Measurements from ENCODE around the gene PNPLA4.
A peak's percentile ranks its signal among the peaks of the same experiment; 100 is the strongest.

Gene PNPLA4

DNA sequence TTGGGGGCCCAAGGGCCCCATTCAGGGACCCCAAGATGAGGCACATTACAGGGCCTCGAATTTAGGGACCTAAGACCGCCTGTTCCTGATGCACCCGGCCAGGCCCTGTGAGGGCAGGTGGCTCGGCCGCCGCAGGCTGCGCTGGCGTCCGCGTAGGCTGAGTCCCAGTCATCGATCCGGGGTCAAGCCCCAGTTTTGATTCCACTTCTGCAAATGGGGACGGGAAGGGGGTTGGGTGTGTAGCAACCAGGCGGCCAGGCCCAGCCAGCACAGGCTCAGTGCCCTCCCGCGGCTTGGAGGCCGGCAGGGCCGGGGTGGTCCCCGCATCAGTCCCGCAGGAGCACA lies 327 bp downstream of the PNPLA4 start:
- TF ChIP-seq, protein P1, sequence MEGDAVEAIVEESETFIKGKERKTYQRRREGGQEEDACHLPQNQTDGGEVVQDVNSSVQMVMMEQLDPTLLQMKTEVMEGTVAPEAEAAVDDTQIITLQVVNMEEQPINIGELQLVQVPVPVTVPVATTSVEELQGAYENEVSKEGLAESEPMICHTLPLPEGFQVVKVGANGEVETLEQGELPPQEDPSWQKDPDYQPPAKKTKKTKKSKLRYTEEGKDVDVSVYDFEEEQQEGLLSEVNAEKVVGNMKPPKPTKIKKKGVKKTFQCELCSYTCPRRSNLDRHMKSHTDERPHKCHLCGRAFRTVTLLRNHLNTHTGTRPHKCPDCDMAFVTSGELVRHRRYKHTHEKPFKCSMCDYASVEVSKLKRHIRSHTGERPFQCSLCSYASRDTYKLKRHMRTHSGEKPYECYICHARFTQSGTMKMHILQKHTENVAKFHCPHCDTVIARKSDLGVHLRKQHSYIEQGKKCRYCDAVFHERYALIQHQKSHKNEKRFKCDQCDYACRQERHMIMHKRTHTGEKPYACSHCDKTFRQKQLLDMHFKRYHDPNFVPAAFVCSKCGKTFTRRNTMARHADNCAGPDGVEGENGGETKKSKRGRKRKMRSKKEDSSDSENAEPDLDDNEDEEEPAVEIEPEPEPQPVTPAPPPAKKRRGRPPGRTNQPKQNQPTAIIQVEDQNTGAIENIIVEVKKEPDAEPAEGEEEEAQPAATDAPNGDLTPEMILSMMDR (conservative IDR thresholded peaks at IDR 0.05; ENCODE audit: control insufficient read depth, insufficient read depth, low read depth, low read length) = no peak
- peak overlapping the region; percentile 71 for H3K4me3 ChIP-seq (ENCODE audit: control insufficient read depth, low read depth, low read length)
- DNase-seq (ENCODE audit: low read depth) = no peak

DNA sequence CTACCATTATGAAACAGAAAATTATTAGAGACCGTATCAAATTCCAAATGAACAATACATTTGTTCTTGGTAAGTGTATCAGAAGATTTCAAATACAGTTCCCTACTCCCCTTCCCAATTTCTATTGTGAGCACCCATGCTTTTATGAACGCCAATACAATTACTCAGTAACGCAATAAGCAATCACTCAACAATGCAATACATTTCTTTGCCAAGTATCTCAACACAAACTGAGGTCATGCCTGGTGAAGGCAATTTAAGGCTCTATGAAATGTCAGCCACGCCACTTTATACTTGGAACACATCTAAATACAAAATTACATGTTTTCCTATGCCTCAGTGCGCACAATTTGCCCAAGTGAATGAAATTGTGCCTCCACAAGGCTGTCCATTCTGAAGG lies 712 bp downstream of the PNPLA4 start:
- DNase-seq (ENCODE audit: low read depth) = peak; percentile 49
- TF ChIP-seq, protein P1 (conservative IDR thresholded peaks at IDR 0.05; ENCODE audit: control insufficient read depth, insufficient read depth, low read depth, low read length) = no peak
- peak overlapping the region; percentile 71 for H3K4me3 ChIP-seq (ENCODE audit: control insufficient read depth, low read depth, low read length)

DNA sequence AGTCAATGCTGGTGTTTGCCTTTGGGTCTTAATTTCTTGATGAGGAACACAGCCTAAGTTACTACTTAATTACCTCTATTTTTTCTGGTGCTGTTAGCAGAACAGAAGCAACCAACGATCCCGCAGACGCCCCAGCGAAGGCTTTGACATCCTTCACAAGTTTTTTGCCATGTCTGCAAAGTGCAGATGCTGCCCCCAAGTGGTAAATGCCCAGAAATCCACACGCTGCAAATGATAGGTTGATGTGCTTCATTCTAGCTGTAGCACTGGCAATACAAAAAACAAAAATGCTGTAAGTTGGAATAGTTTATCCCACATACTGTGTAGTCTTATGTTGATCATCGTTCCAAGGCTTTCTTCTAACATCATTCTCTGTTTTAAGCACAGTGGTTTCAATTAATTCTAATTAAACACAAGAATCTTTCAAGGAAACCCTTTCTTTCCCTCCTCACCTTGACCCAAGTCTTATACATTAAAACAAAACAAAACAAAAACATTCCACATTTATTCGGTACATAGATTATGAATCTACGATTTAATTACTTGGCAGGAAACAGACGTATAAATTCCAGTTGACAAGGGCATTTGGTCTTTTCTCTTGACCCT lies 1.2 kb downstream of the PNPLA4 start:
- H3K4me3 ChIP-seq (ENCODE audit: control insufficient read depth, low read depth, low read length) = no peak overlapping the region
- TF ChIP-seq, protein P1 (conservative IDR thresholded peaks at IDR 0.05; ENCODE audit: control insufficient read depth, insufficient read depth, low read depth, low read length) = peak; percentile 91
- peak; percentile 74 for DNase-seq (ENCODE audit: low read depth)

DNA sequence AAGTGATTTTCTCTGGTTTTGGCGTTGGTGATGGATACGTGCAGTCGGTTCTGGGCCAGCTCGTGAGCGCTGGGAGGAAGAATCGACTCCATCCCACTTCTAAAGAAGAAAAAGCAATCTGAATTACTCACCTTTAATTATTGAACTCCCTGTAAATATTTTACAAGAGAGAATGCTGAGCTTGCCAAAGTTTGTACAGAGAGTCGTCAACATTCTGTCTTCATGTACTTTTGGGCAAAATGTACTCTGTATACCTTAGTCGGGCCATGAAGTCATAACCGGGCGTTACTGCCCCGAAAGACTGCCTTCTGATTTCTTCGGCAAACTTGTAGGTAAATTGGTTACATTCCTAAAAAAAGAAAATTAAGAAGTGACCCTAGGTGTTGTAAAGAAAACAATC lies 5.5 kb downstream of the PNPLA4 start:
- TF ChIP-seq, protein P1 (conservative IDR thresholded peaks at IDR 0.05; ENCODE audit: control insufficient read depth, insufficient read depth, low read depth, low read length) = no peak
- DNase-seq (ENCODE audit: low read depth) = no peak

DNA sequence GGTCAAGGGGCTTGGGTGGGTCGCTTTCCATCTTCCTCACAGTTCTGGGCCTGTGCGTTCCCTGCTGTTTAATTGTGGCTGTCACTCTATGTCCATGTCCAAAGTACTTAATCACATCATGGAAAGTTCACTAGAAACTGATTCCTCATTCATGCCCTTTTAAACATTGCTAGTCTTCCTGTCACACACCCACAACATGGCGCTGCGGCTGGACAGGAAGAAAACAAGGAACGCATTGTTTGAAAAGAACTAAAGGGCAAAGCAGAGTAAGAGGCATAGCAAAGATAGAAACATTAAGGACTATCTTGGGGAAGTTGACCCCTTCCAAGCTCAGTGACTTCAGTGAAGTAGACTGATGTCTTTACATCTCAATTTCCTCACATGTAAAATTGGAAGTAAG lies 18.4 kb downstream of the PNPLA4 start:
- DNase-seq (ENCODE audit: low read depth) = no peak
- H3K4me3 ChIP-seq (ENCODE audit: control insufficient read depth, low read depth, low read length) = no peak overlapping the region
- TF ChIP-seq, protein P1 (conservative IDR thresholded peaks at IDR 0.05; ENCODE audit: control insufficient read depth, insufficient read depth, low read depth, low read length) = no peak

More for the DNA sequence above, 5.5 kb downstream of the PNPLA4 start:
- H3K4me3 ChIP-seq (ENCODE audit: control insufficient read depth, low read depth, low read length) = no peak overlapping the region

DNA sequence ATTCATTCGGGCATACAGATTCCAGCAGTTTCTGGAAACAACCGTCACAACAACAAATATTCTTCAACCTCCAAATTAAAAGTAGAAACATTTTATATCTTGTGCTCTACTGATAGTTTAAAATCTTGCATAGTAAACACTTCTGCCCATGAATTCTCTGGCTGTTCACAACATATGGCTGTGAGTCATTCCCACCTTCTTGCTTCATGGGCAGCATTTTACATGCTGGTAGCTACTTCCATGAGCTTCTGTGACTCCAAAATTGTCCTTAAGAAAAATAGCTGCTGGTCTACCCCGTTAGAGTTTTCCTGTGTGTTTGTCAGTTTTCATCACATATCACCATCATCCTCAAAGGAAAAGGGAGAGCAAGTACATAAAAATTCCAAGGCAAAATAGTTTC lies 22.7 kb downstream of the PNPLA4 start:
- H3K4me3 ChIP-seq (ENCODE audit: control insufficient read depth, low read depth, low read length) = no peak overlapping the region
- DNase-seq (ENCODE audit: low read depth) = peak; percentile 39
- TF ChIP-seq, protein P1 (conservative IDR thresholded peaks at IDR 0.05; ENCODE audit: control insufficient read depth, insufficient read depth, low read depth, low read length) = no peak

DNA sequence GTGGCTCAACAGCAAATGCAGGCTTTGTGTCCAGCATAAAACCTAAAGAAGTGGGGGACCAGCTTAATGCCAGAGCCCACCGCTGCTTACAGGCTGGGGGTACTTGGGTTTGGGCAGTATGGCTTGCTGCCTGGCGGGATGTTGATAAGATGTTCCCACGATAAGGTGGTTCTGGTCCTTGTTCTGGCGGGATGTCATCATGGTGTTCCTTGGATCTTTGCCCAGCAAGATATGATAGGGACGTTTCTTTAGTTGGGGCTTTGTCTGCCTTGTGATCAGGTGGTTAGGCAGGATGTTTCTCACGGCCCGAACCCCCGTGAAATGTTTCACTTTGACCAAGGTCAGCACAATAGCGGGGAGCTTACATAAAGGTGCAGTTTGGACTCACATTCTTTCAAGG lies 35.3 kb downstream of the PNPLA4 start:
- no peak overlapping the region for H3K4me3 ChIP-seq (ENCODE audit: control insufficient read depth, low read depth, low read length)
- TF ChIP-seq, protein P1 (conservative IDR thresholded peaks at IDR 0.05; ENCODE audit: control insufficient read depth, insufficient read depth, low read depth, low read length) = no peak
- DNase-seq (ENCODE audit: low read depth) = no peak

All from fibroblast of mammary gland (primary cell).